Measurements from ENCODE around the gene FGGY.

The FGGY gene

GRCh38 chr1:59714219-59714618 lies 417.3 kb downstream of the FGGY start:
- no peak for DNase-seq (ENCODE audit: low read depth)
- no peak overlapping the region for H3K4me3 ChIP-seq (ENCODE audit: low read depth, low read length)
- TF ChIP-seq, protein P1, sequence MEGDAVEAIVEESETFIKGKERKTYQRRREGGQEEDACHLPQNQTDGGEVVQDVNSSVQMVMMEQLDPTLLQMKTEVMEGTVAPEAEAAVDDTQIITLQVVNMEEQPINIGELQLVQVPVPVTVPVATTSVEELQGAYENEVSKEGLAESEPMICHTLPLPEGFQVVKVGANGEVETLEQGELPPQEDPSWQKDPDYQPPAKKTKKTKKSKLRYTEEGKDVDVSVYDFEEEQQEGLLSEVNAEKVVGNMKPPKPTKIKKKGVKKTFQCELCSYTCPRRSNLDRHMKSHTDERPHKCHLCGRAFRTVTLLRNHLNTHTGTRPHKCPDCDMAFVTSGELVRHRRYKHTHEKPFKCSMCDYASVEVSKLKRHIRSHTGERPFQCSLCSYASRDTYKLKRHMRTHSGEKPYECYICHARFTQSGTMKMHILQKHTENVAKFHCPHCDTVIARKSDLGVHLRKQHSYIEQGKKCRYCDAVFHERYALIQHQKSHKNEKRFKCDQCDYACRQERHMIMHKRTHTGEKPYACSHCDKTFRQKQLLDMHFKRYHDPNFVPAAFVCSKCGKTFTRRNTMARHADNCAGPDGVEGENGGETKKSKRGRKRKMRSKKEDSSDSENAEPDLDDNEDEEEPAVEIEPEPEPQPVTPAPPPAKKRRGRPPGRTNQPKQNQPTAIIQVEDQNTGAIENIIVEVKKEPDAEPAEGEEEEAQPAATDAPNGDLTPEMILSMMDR (IDR thresholded peaks at IDR 0.05; ENCODE audit: low read depth, low read length): no peak

GRCh38 chr1:59714966-59715365 lies 418.1 kb downstream of the FGGY start:
- TF ChIP-seq, protein P1 (IDR thresholded peaks at IDR 0.05; ENCODE audit: low read depth, low read length): no peak
- TF ChIP-seq POLR2A (IDR thresholded peaks at IDR 0.05; ENCODE audit: extremely low read depth, insufficient read length) (no peak), MAX (IDR thresholded peaks at IDR 0.05; ENCODE audit: low read depth, low read length) (no peak), MYC (IDR thresholded peaks at IDR 0.05; ENCODE audit: low read depth, low read length) (no peak)
- no peak for DNase-seq (ENCODE audit: low read depth)
- no peak overlapping the region for H3K4me3 ChIP-seq (ENCODE audit: low read depth, low read length)

DNA sequence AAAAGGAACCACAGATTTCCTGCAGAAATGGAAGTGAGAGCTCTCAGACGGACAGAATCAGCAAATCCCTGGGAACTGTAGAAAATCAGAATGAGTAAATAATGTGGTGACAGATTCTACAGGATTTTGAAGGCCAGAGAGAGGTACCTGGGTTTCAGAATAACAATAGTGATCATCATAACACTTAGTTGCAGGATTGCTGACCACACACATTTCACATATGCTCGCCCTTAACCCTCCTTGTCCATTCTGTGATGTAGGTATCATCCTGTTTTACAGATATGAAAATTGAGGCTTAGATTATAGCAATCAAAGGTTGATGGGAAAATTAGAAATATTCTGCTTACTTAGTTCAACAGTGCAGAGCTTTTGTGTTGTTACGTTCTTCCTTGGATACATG lies 419.9 kb downstream of the FGGY start:
- no peak for DNase-seq (ENCODE audit: low read depth)
- TF ChIP-seq MYC (IDR thresholded peaks at IDR 0.05; ENCODE audit: low read depth, low read length): no peak
- TF ChIP-seq, protein P1 (IDR thresholded peaks at IDR 0.05; ENCODE audit: low read depth, low read length): no peak
- TF ChIP-seq POLR2A (IDR thresholded peaks at IDR 0.05; ENCODE audit: extremely low read depth, insufficient read length): no peak
- no peak overlapping the region for H3K4me3 ChIP-seq (ENCODE audit: low read depth, low read length)

- DNase-seq (ENCODE audit: low read depth): peak; percentile 34
- no peak overlapping the region for H3K4me3 ChIP-seq (ENCODE audit: low read depth, low read length)
- TF ChIP-seq, protein P1 (IDR thresholded peaks at IDR 0.05; ENCODE audit: low read depth, low read length): no peak
- TF ChIP-seq MAX (IDR thresholded peaks at IDR 0.05; ENCODE audit: low read depth, low read length): no peak
- TF ChIP-seq POLR2A (IDR thresholded peaks at IDR 0.05; ENCODE audit: extremely low read depth, insufficient read length): no peak
- TF ChIP-seq MYC (IDR thresholded peaks at IDR 0.05; ENCODE audit: low read depth, low read length): no peak
Observed at GRCh38 chr1:59718064-59718988, 421.4 kb downstream of the FGGY start.

- no peak overlapping the region for H3K4me3 ChIP-seq (ENCODE audit: low read depth, low read length)
- TF ChIP-seq MAX (IDR thresholded peaks at IDR 0.05; ENCODE audit: low read depth, low read length) (no peak), MYC (IDR thresholded peaks at IDR 0.05; ENCODE audit: low read depth, low read length) (no peak), POLR2A (IDR thresholded peaks at IDR 0.05; ENCODE audit: extremely low read depth, insufficient read length) (no peak)
- TF ChIP-seq, protein P1 (IDR thresholded peaks at IDR 0.05; ENCODE audit: low read depth, low read length): no peak
- DNase-seq (ENCODE audit: low read depth): no peak
Observed at GRCh38 chr1:59718989-59719360, 422.1 kb downstream of the FGGY start.
